Measurements from ENCODE around the gene SLC16A11.

SLC16A11 gene

GRCh38 chr17:7074931-7075330 lies 31.0 kb upstream of the SLC16A11 start:
- no peak overlapping the region for H2BK5ac ChIP-seq (ENCODE audit: low read length)
- H4K91ac ChIP-seq (ENCODE audit: low read depth, low read length, poor library complexity), result no peak overlapping the region
- no peak overlapping the region for H2AFZ ChIP-seq (ENCODE audit: low read length)
- no peak overlapping the region for H3K27ac ChIP-seq (replicated peaks; ENCODE audit: low read length)
- no peaks in the 10 kb centered on the region for H3K36me3 ChIP-seq (replicated peaks in 1 of 2; ENCODE audit: control insufficient read depth in 2 of 2, insufficient read depth in 2 of 2, low read length in 2 of 2)
- no peak overlapping the region for H3K4ac ChIP-seq (ENCODE audit: low read length)
- H3K9me3 ChIP-seq (replicated peaks in 1 of 2; ENCODE audit: control insufficient read depth in 2 of 2, insufficient read depth in 1 of 2, low read depth in 1 of 2, low read length in 2 of 2), result peaks cover 0 to 2% of the 10 kb centered on the region in 2 donors
- H3K18ac ChIP-seq (ENCODE audit: low read length), result no peak overlapping the region
- H3K79me1 ChIP-seq (ENCODE audit: low read depth, low read length), result no peaks in the 10 kb centered on the region
- no CpG with 5 or more reads among the region's 14 CpGs for WGBS, 2 donors (ENCODE audit: extremely low coverage in 2 of 2, insufficient read length in 2 of 2, insufficient replicate concordance in 1 of 2)
- H4K8ac ChIP-seq (ENCODE audit: low read depth, low read length), result no peak overlapping the region
- H3K4me1 ChIP-seq (ENCODE audit: control insufficient read depth in 2 of 2, insufficient read depth in 1 of 2, low read depth in 1 of 2, low read length in 2 of 2), result no peaks in the 10 kb centered on the region
- no peak overlapping the region for H2BK15ac ChIP-seq (ENCODE audit: low read length)
- H2BK12ac ChIP-seq (ENCODE audit: low read length), result no peak overlapping the region
- no peak overlapping the region for H3K9ac ChIP-seq (ENCODE audit: low read depth, low read length, poor library complexity)
- no peak overlapping the region for H3K14ac ChIP-seq (ENCODE audit: low read length)
- H3K4me2 ChIP-seq (ENCODE audit: insufficient read depth, low read length, poor library complexity, severe bottlenecking), result no peak overlapping the region
- H2BK120ac ChIP-seq (ENCODE audit: low read depth, low read length), result no peak overlapping the region
- peaks cover 0 to 24% (median 0%) of the 10 kb centered on the region in 3 experiments for H3K27me3 ChIP-seq (ENCODE audit: control insufficient read depth in 3 of 3, insufficient read depth in 3 of 3, low read depth in 1 of 3, low read length in 3 of 3)
- H2AK5ac ChIP-seq (ENCODE audit: low read depth, low read length), result no peak overlapping the region
- no peak for DNase-seq (ENCODE audit: low spot score)
- H3K23ac ChIP-seq (ENCODE audit: low read depth, low read length, poor library complexity), result no peak overlapping the region
- H3K4me3 ChIP-seq (ENCODE audit: low read length in 2 of 2), result no peak overlapping the region

- no peak overlapping the region for H2BK12ac ChIP-seq (ENCODE audit: low read length)
- no peak overlapping the region for H3K4ac ChIP-seq (ENCODE audit: low read length)
- no peak for DNase-seq (ENCODE audit: low spot score)
- WGBS, 2 donors (ENCODE audit: extremely low coverage in 2 of 2, insufficient read length in 2 of 2, insufficient replicate concordance in 1 of 2), result no CpG with 5 or more reads among the region's 2 CpGs
- H3K9ac ChIP-seq (ENCODE audit: low read depth, low read length, poor library complexity), result no peak overlapping the region
- no peak overlapping the region for H3K23ac ChIP-seq (ENCODE audit: low read depth, low read length, poor library complexity)
- H3K14ac ChIP-seq (ENCODE audit: low read length), result no peak overlapping the region
- H2AFZ ChIP-seq (ENCODE audit: low read length), result no peak overlapping the region
- H4K8ac ChIP-seq (ENCODE audit: low read depth, low read length), result no peak overlapping the region
- no peaks in the 10 kb centered on the region for H3K4me1 ChIP-seq (ENCODE audit: control insufficient read depth in 2 of 2, insufficient read depth in 1 of 2, low read depth in 1 of 2, low read length in 2 of 2)
- H3K18ac ChIP-seq (ENCODE audit: low read length), result no peak overlapping the region
- H4K91ac ChIP-seq (ENCODE audit: low read depth, low read length, poor library complexity), result no peak overlapping the region
- H3K4me2 ChIP-seq (ENCODE audit: insufficient read depth, low read length, poor library complexity, severe bottlenecking), result no peak overlapping the region
- peaks cover 1% of the 10 kb centered on the region for H3K79me1 ChIP-seq (ENCODE audit: low read depth, low read length)
- no peak overlapping the region for H3K4me3 ChIP-seq (ENCODE audit: low read length in 2 of 2)
- H2BK5ac ChIP-seq (ENCODE audit: low read length), result no peak overlapping the region
- H3K36me3 ChIP-seq (replicated peaks in 1 of 2; ENCODE audit: control insufficient read depth in 2 of 2, insufficient read depth in 2 of 2, low read length in 2 of 2), result no peaks in the 10 kb centered on the region
- H2BK15ac ChIP-seq (ENCODE audit: low read length), result no peak overlapping the region
- H3K27me3 ChIP-seq (ENCODE audit: control insufficient read depth in 3 of 3, insufficient read depth in 3 of 3, low read depth in 1 of 3, low read length in 3 of 3), result peaks cover 0 to 17% (median 0%) of the 10 kb centered on the region in 3 experiments
- H2BK120ac ChIP-seq (ENCODE audit: low read depth, low read length), result no peak overlapping the region
- no peak overlapping the region for H2AK5ac ChIP-seq (ENCODE audit: low read depth, low read length)
- peaks cover 2 to 7% of the 10 kb centered on the region in 2 donors for H3K9me3 ChIP-seq (replicated peaks in 1 of 2; ENCODE audit: control insufficient read depth in 2 of 2, insufficient read depth in 1 of 2, low read depth in 1 of 2, low read length in 2 of 2)
- H3K27ac ChIP-seq (replicated peaks; ENCODE audit: low read length), result no peak overlapping the region
These were observed 28.5 kb upstream of the SLC16A11 start for GRCh38 chr17:7072406-7072805.

- no peak overlapping the region for H2BK12ac ChIP-seq (ENCODE audit: low read length)
- peaks cover 1% of the 10 kb centered on the region for H3K79me1 ChIP-seq (ENCODE audit: low read depth, low read length)
- H3K4me3 ChIP-seq (ENCODE audit: low read length in 2 of 2), result peak overlapping the region in 1 of 2 donors; percentile 30
- no peak overlapping the region for H2BK120ac ChIP-seq (ENCODE audit: low read depth, low read length)
- peak overlapping the region; percentile 69 for H3K18ac ChIP-seq (ENCODE audit: low read length)
- DNase-seq (ENCODE audit: low spot score), result no peak
- H3K27me3 ChIP-seq (ENCODE audit: control insufficient read depth in 3 of 3, insufficient read depth in 3 of 3, low read depth in 1 of 3, low read length in 3 of 3), result peaks cover 0 to 14% (median 0%) of the 10 kb centered on the region in 3 experiments
- no peak overlapping the region for H4K8ac ChIP-seq (ENCODE audit: low read depth, low read length)
- H3K4ac ChIP-seq (ENCODE audit: low read length), result no peak overlapping the region
- no peak overlapping the region for H2BK15ac ChIP-seq (ENCODE audit: low read length)
- no peak overlapping the region for H3K9ac ChIP-seq (ENCODE audit: low read depth, low read length, poor library complexity)
- no peaks in the 10 kb centered on the region for H3K4me1 ChIP-seq (ENCODE audit: control insufficient read depth in 2 of 2, insufficient read depth in 1 of 2, low read depth in 1 of 2, low read length in 2 of 2)
- H3K23ac ChIP-seq (ENCODE audit: low read depth, low read length, poor library complexity), result peak overlapping the region; percentile 44
- no peaks in the 10 kb centered on the region for H3K36me3 ChIP-seq (replicated peaks in 1 of 2; ENCODE audit: control insufficient read depth in 2 of 2, insufficient read depth in 2 of 2, low read length in 2 of 2)
- H2AFZ ChIP-seq (ENCODE audit: low read length), result no peak overlapping the region
- peak overlapping the region; percentile 14 for H3K14ac ChIP-seq (ENCODE audit: low read length)
- H3K27ac ChIP-seq (replicated peaks; ENCODE audit: low read length), result no peak overlapping the region
- no peak overlapping the region for H4K91ac ChIP-seq (ENCODE audit: low read depth, low read length, poor library complexity)
- H2AK5ac ChIP-seq (ENCODE audit: low read depth, low read length), result peak overlapping the region; percentile 19
- peaks cover 2 to 9% of the 10 kb centered on the region in 2 donors for H3K9me3 ChIP-seq (replicated peaks in 1 of 2; ENCODE audit: control insufficient read depth in 2 of 2, insufficient read depth in 1 of 2, low read depth in 1 of 2, low read length in 2 of 2)
- H3K4me2 ChIP-seq (ENCODE audit: insufficient read depth, low read length, poor library complexity, severe bottlenecking), result no peak overlapping the region
- no peak overlapping the region for H2BK5ac ChIP-seq (ENCODE audit: low read length)
- no CpG with 5 or more reads among the region's 3 CpGs for WGBS, 2 donors (ENCODE audit: extremely low coverage in 2 of 2, insufficient read length in 2 of 2, insufficient replicate concordance in 1 of 2)
These were observed 26.8 kb upstream of the SLC16A11 start for GRCh38 chr17:7070712-7071111.

- no peak for DNase-seq (ENCODE audit: low spot score)
- Histone ChIP-seq H3K36me3 (replicated peaks in 1 of 2; ENCODE audit: control insufficient read depth in 2 of 2, insufficient read depth in 2 of 2, low read length in 2 of 2) (no peaks in the 10 kb centered on the region), H2BK5ac (ENCODE audit: low read length) (no peak overlapping the region), H3K14ac (ENCODE audit: low read length) (no peak overlapping the region), H2BK120ac (ENCODE audit: low read depth, low read length) (no peak overlapping the region), H3K4me2 (ENCODE audit: insufficient read depth, low read length, poor library complexity, severe bottlenecking) (no peak overlapping the region), H3K18ac (ENCODE audit: low read length) (no peak overlapping the region), H4K8ac (ENCODE audit: low read depth, low read length) (no peak overlapping the region), H2AK5ac (ENCODE audit: low read depth, low read length) (no peak overlapping the region), H2BK15ac (ENCODE audit: low read length) (no peak overlapping the region), H3K9me3 (replicated peaks in 1 of 2; ENCODE audit: control insufficient read depth in 2 of 2, insufficient read depth in 1 of 2, low read depth in 1 of 2, low read length in 2 of 2) (peaks cover 4 to 9% of the 10 kb centered on the region in 2 donors), H3K27ac (replicated peaks; ENCODE audit: low read length) (no peak overlapping the region), H2AFZ (ENCODE audit: low read length) (no peak overlapping the region), H3K4ac (ENCODE audit: low read length) (no peak overlapping the region), H3K27me3 (ENCODE audit: control insufficient read depth in 3 of 3, insufficient read depth in 3 of 3, low read depth in 1 of 3, low read length in 3 of 3) (peaks cover 0 to 11% (median 0%) of the 10 kb centered on the region in 3 experiments), H4K91ac (ENCODE audit: low read depth, low read length, poor library complexity) (no peak overlapping the region), H3K4me3 (ENCODE audit: low read length in 2 of 2) (no peak overlapping the region), H2BK12ac (ENCODE audit: low read length) (no peak overlapping the region), H3K4me1 (ENCODE audit: control insufficient read depth in 2 of 2, insufficient read depth in 1 of 2, low read depth in 1 of 2, low read length in 2 of 2) (peaks cover 4 to 11% of the 10 kb centered on the region in 2 donors), H3K9ac (ENCODE audit: low read depth, low read length, poor library complexity) (no peak overlapping the region), H3K23ac (ENCODE audit: low read depth, low read length, poor library complexity) (no peak overlapping the region), H3K79me1 (ENCODE audit: low read depth, low read length) (peaks cover 1% of the 10 kb centered on the region)
- no CpG with 5 or more reads among the region's 1 CpG for WGBS, 2 donors (ENCODE audit: extremely low coverage in 2 of 2, insufficient read length in 2 of 2, insufficient replicate concordance in 1 of 2)
These were observed 24.4 kb upstream of the SLC16A11 start for GRCh38 chr17:7068268-7068667.
